ENCODE results near the gene P2RX2.

Gene P2RX2

GRCh38 chr12:132641811-132642650, 23.5 kb downstream of the P2RX2 start:
- no peak for DNase-seq

- no peak for DNase-seq
Observed at GRCh38 chr12:132642846-132643835, 24.6 kb downstream of the P2RX2 start.

- DNase-seq: no peak
Observed at GRCh38 chr12:132646850-132647249, 28.3 kb downstream of the P2RX2 start.

- DNase-seq: no peak
Observed at GRCh38 chr12:132647858-132648257, 29.3 kb downstream of the P2RX2 start.

- DNase-seq: no peak
Observed at GRCh38 chr12:132648616-132649225, 30.1 kb downstream of the P2RX2 start.

- DNase-seq: no peak
Observed at GRCh38 chr12:132649226-132649945, 30.8 kb downstream of the P2RX2 start.

GRCh38 chr12:132651444-132652100, 33.0 kb downstream of the P2RX2 start:
- no peak for DNase-seq

GRCh38 chr12:132653567-132654290, 35.2 kb downstream of the P2RX2 start:
- DNase-seq: no peak

- DNase-seq: no peak
Observed at GRCh38 chr12:132657004-132657727, 38.6 kb downstream of the P2RX2 start.

- no peak for DNase-seq
Observed at GRCh38 chr12:132658149-132658894, 39.7 kb downstream of the P2RX2 start.

GRCh38 chr12:132659146-132659545, 40.6 kb downstream of the P2RX2 start:
- no peak for DNase-seq

GRCh38 chr12:132660052-132660451, 41.5 kb downstream of the P2RX2 start:
- DNase-seq: no peak

GRCh38 chr12:132660996-132661395, 42.4 kb downstream of the P2RX2 start:
- no peak for DNase-seq

- no peak for DNase-seq
Observed at GRCh38 chr12:132661972-132662371, 43.4 kb downstream of the P2RX2 start.

GRCh38 chr12:132662901-132663755, 44.6 kb downstream of the P2RX2 start:
- DNase-seq: no peak

GRCh38 chr12:132664206-132665148, 45.9 kb downstream of the P2RX2 start:
- DNase-seq: no peak

GRCh38 chr12:132665149-132665491, 46.5 kb downstream of the P2RX2 start:
- no peak for DNase-seq

GRCh38 chr12:132665794-132666193, 47.2 kb downstream of the P2RX2 start:
- no peak for DNase-seq
